Choroid plexus epithelial cell (primary cell): ENCODE measurements around the gene COL4A2.

Experiments used
- DNase-seq: peaks from one replicate; pipeline ENCODE4 v3.0.0-alpha.2; 2010; ENCODE audit warnings: low read depth
- H3K4me3 ChIP-seq: 2 replicates; pipeline ENCODE4 v1.5.1; 2011; ENCODE audit warnings: low read depth, mild to moderate bottlenecking, control low read depth, low read length, moderate library complexity
- CTCF ChIP-seq: conservative IDR thresholded peaks from 2 replicates; pipeline ENCODE4 v1.5.1; 2011; ENCODE audit warnings: low read depth, mild to moderate bottlenecking, control low read depth, inconsistent platforms, low read length, moderate library complexity

Gene COL4A2

GRCh38 chr13:110503979-110504499, 197.0 kb downstream of the COL4A2 start:
- no peak for DNase-seq
- TF ChIP-seq CTCF: no peak
- no peak overlapping the region for H3K4me3 ChIP-seq

GRCh38 chr13:110505594-110505993, 198.5 kb downstream of the COL4A2 start:
- H3K4me3 ChIP-seq: no peak overlapping the region
- TF ChIP-seq CTCF: no peak

DNA sequence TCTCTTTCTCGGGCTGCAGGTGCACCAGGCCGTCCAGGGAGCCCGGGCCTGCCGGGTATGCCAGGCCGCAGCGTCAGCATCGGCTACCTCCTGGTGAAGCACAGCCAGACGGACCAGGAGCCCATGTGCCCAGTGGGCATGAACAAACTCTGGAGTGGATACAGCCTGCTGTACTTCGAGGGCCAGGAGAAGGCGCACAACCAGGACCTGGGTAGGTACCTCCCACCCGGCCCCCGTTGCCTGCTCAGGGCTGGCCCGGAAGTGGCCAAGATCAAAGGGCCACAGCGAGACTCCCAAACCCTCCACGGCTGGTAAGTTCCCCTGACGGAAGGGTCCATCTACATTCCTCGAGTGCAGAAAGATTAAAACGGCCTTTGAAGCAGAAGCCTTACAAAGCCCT, 199.3 kb downstream of the COL4A2 start:
- DNase-seq: no peak
- TF ChIP-seq CTCF: no peak
- H3K4me3 ChIP-seq: no peak overlapping the region

More at GRCh38 chr13:110505594-110505993, 198.5 kb downstream of the COL4A2 start:
- no peak for DNase-seq

DNA sequence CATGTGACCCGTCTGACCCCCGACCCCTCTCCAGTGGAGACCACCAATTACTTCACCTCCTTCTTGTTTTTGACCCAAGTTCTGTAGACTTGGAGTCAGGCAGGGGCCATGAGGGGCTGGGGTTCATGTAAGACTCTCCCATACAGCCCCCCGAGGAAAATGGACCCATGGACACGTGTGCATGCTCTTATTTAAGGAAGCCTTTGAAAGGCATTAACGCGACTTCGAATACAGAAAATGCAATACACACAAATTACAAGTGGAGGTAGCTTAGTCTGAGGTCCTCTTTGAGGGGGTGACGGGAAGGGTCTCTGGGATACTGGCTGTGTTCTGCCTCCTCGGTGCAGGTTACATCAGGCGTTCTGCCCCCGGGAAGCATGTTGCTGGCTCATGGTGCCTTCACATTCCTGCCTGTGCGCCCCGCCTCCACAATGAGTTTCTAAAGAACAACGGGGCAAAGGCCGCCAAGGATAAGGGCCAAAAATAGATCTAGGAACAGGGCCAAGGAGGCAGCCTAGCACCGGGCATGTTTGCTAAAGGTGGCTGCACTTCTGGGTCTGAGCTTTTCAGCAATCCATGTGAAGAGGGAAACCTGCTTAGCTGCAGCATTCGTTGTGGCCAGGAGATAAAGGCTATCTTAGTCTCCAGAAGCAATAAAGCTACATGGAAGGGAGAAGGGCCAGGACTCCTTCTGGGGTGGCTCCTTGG, 199.9 kb downstream of the COL4A2 start:
- no peak for TF ChIP-seq CTCF
- no peak overlapping the region for H3K4me3 ChIP-seq
- DNase-seq: peak; percentile 87

DNA sequence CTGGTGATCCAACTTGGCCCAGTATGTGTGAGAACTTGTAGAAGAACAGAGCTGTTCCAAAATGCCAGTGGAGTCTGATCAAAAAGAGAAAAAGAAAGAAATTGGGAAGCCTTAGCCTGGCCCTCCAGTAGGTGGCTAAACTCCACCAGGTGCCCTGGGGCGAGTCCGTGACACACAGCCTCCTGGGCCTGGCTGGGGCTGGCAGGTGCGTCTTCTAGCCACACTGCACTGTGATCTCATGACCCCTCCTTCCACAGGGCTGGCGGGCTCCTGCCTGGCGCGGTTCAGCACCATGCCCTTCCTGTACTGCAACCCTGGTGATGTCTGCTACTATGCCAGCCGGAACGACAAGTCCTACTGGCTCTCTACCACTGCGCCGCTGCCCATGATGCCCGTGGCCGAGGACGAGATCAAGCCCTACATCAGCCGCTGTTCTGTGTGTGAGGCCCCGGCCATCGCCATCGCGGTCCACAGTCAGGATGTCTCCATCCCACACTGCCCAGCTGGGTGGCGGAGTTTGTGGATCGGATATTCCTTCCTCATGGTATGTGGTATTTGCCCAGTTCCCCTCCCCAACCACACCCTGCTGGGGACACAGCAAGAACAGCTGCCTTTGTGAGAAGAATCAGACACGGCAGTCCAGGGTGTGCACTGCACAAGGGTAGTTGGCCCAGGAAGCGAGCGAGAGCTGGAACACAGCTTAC, 200.7 kb downstream of the COL4A2 start:
- TF ChIP-seq CTCF: peak; percentile 27
- no peak for DNase-seq
- H3K4me3 ChIP-seq: no peak overlapping the region

GRCh38 chr13:110509478-110509926, 202.4 kb downstream of the COL4A2 start:
- TF ChIP-seq CTCF: no peak
- no peak overlapping the region for H3K4me3 ChIP-seq
- no peak for DNase-seq
